ENCODE data around the gene KLHDC3. TPM values are rescaled to one million over a fixed set of nuclear protein-coding genes. Genes with fewer than 3 reads are reported as not detected.

Gene KLHDC3
- total and polyA plus RNA-seq, 2 of the 13 experiments (the other 11 are each of a cell fraction or from before 2014, with no cell fraction given) = 78.3 to 91.5 TPM

DNA sequence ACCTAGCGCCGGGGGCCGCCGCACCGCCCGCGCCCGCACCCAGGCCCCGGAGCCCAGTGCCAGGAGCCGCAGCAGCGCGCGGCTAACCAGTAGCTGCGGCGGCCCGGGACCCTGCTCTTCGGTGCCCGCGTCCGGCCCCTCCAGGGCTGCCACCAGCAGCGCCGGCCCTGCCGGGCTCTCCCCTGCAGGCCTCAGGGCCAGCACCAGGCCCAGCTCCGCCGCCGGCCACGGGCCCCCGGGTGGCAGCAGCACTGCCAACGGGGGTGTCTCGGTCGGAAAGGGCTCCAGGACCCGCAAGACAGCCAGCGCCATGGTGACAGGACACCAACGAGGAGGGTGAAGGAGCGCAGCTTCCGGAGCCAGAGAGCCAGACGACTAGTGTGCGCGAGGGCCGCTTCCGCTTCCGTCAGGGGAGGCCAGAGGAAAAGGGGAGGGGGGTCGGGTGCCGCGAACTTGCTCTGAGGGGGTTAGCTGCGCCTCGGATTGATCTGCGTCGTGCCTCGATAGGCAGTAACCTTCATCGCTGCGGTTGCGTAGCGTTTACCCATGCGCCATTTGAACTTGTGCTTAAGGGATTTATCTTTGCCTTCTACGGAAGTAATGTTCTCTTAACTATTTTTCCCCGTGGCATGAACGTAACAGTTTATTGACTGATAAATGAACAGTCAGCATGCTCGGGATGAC lies 35.1 kb upstream of the KLHDC3 start, which contains the start of gene PEX6 (continued):
- TF ChIP-seq, protein P1, sequence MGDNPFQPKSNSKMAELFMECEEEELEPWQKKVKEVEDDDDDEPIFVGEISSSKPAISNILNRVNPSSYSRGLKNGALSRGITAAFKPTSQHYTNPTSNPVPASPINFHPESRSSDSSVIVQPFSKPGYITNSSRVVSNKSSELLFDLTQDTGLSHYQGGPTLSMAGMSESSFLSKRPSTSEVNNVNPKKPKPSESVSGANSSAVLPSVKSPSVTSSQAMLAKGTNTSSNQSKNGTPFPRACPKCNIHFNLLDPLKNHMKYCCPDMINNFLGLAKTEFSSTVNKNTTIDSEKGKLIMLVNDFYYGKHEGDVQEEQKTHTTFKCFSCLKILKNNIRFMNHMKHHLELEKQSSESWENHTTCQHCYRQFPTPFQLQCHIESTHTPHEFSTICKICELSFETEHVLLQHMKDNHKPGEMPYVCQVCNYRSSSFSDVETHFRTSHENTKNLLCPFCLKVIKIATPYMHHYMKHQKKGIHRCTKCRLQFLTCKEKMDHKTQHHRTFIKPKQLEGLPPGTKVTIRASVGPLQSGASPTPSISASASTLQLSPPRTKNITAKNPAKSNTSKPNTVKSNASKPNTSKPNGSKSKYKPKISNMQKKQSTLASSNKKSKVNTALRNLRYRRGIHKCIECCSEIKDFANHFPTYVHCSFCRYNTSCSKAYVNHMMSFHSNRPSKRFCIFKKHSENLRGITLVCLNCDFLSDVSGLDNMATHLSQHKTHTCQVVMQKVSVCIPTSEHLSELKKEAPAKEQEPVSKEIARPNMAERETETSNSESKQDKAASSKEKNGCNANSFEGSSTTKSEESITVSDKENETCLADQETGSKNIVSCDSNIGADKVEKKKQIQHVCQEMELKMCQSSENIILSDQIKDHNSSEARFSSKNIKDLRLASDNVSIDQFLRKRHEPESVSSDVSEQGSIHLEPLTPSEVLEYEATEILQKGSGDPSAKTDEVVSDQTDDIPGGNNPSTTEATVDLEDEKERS (CRISPR knock-in tag; IDR thresholded peaks at IDR 0.05) = peak; percentile 51; the same call in 1 of the 2 replicates
- TF ChIP-seq SALL2 (CRISPR knock-in tag; IDR thresholded peaks at IDR 0.05) (no peak), JDP2 (CRISPR knock-in tag; IDR thresholded peaks at IDR 0.05; ENCODE audit: borderline replicate concordance) (no peak), CAMTA2 (CRISPR knock-in tag; IDR thresholded peaks at IDR 0.05; ENCODE audit: borderline replicate concordance) (peak; percentile 77; the same call in 1 of the 2 replicates), ZSCAN30 (CRISPR knock-in tag; IDR thresholded peaks at IDR 0.05) (no peak), ZNF260 (CRISPR knock-in tag; IDR thresholded peaks at IDR 0.05; ENCODE audit: borderline replicate concordance, low read depth) (no peak), REPIN1 (CRISPR knock-in tag; IDR thresholded peaks at IDR 0.05; ENCODE audit: borderline replicate concordance, low read depth) (peak; percentile 62; the same call in 1 of the 2 replicates), ATAD3A (CRISPR knock-in tag; IDR thresholded peaks at IDR 0.05) (no peak), CBFB (CRISPR knock-in tag; IDR thresholded peaks at IDR 0.05) (peak; percentile 81; the same call in 1 of the 2 replicates), FOSL2 (CRISPR knock-in tag; IDR thresholded peaks at IDR 0.05) (peak; percentile 48; the same call in 1 of the 2 replicates), SUZ12 (IDR thresholded peaks at IDR 0.05; ENCODE audit: low read depth, low read length) (no peak), DMAP1 (CRISPR knock-in tag; IDR thresholded peaks at IDR 0.05) (peak; percentile 95), FOSL1 (CRISPR knock-in tag; IDR thresholded peaks at IDR 0.05; ENCODE audit: borderline replicate concordance) (no peak), ZNF879 (CRISPR knock-in tag; IDR thresholded peaks at IDR 0.05) (no peak), ZNF724P (CRISPR knock-in tag; IDR thresholded peaks at IDR 0.05; ENCODE audit: borderline replicate concordance) (no peak), KDM6A (CRISPR knock-in tag; IDR thresholded peaks at IDR 0.05; ENCODE audit: low read depth) (no peak)
- TF ChIP-seq, protein P2, sequence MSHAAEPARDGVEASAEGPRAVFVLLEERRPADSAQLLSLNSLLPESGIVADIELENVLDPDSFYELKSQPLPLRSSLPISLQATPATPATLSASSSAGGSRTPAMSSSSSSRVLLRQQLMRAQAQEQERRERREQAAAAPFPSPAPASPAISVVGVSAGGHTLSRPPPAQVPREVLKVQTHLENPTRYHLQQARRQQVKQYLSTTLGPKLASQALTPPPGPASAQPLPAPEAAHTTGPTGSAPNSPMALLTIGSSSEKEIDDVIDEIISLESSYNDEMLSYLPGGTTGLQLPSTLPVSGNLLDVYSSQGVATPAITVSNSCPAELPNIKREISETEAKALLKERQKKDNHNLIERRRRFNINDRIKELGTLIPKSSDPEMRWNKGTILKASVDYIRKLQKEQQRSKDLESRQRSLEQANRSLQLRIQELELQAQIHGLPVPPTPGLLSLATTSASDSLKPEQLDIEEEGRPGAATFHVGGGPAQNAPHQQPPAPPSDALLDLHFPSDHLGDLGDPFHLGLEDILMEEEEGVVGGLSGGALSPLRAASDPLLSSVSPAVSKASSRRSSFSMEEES (CRISPR knock-in tag; IDR thresholded peaks at IDR 0.05) = peak; percentile 55; the same call in 1 of the 2 replicates
- TF ChIP-seq, protein P3, sequence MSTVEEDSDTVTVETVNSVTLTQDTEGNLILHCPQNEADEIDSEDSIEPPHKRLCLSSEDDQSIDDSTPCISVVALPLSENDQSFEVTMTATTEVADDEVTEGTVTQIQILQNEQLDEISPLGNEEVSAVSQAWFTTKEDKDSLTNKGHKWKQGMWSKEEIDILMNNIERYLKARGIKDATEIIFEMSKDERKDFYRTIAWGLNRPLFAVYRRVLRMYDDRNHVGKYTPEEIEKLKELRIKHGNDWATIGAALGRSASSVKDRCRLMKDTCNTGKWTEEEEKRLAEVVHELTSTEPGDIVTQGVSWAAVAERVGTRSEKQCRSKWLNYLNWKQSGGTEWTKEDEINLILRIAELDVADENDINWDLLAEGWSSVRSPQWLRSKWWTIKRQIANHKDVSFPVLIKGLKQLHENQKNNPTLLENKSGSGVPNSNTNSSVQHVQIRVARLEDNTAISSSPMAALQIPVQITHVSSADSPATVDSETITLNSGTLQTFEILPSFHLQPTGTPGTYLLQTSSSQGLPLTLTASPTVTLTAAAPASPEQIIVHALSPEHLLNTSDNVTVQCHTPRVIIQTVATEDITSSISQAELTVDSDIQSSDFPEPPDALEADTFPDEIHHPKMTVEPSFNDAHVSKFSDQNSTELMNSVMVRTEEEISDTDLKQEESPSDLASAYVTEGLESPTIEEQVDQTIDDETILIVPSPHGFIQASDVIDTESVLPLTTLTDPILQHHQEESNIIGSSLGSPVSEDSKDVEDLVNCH (CRISPR knock-in tag; IDR thresholded peaks at IDR 0.05) = no peak
- TF ChIP-seq, protein P4, sequence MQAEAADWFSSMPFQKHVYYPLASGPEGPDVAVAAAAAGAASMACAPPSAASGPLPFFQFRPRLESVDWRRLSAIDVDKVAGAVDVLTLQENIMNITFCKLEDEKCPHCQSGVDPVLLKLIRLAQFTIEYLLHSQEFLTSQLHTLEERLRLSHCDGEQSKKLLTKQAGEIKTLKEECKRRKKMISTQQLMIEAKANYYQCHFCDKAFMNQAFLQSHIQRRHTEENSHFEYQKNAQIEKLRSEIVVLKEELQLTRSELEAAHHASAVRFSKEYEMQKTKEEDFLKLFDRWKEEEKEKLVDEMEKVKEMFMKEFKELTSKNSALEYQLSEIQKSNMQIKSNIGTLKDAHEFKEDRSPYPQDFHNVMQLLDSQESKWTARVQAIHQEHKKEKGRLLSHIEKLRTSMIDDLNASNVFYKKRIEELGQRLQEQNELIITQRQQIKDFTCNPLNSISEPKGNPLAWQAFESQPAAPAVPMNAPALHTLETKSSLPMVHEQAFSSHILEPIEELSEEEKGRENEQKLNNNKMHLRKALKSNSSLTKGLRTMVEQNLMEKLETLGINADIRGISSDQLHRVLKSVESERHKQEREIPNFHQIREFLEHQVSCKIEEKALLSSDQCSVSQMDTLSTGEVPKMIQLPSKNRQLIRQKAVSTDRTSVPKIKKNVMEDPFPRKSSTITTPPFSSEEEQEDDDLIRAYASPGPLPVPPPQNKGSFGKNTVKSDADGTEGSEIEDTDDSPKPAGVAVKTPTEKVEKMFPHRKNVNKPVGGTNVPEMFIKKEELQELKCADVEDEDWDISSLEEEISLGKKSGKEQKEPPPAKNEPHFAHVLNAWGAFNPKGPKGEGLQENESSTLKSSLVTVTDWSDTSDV (CRISPR knock-in tag; IDR thresholded peaks at IDR 0.05) = no peak; the same call in 1 of the 2 replicates
